K562 (cell line): ENCODE data around the gene GCNT4. TPM values are rescaled to one million over a fixed set of nuclear protein-coding genes. Genes with fewer than 3 reads are reported as not detected.

Experiments
- CBFA2T2 ChIP-seq: fragments of 450-650 bp; conservative IDR thresholded peaks from 2 replicates; pipeline ENCODE4 v1.6.1; 2017; ENCODE audit warnings: mild to moderate bottlenecking
- CCAR2 ChIP-seq: fragments of 200-400 bp; formaldehyde crosslinking; IDR thresholded peaks from 2 replicates; pipeline ENCODE4 v1.6.1; 2017; ENCODE audit warnings: mild to moderate bottlenecking, low read depth, low read length
- E2F3 ChIP-seq: fragments of 250-450 bp; sonication (Bioruptor Pico); IDR thresholded peaks from 2 replicates; pipeline ENCODE4 v1.4.0; 2020; ENCODE audit warnings: mild to moderate bottlenecking
- KAT8 ChIP-seq: fragments of 450-650 bp; IDR thresholded peaks from 2 replicates; pipeline ENCODE4 v1.6.1; 2016; ENCODE audit warnings: low read depth, mild to moderate bottlenecking
- MTA3 ChIP-seq: fragments of 450-650 bp; formaldehyde crosslinking; IDR thresholded peaks from 2 replicates; pipeline ENCODE4 v1.6.1; 2017; ENCODE audit warnings: mild to moderate bottlenecking, borderline replicate concordance
- NCOR1 ChIP-seq: fragments of 450-650 bp; IDR thresholded peaks from 2 replicates; pipeline ENCODE4 v1.6.1; 2016; ENCODE audit warnings: mild to moderate bottlenecking, moderate library complexity
- POLR2H ChIP-seq: IDR thresholded peaks from 2 replicates; pipeline ENCODE4 v1.6.1; 2016; ENCODE audit warnings: missing genetic modification characterization, low read depth, mild to moderate bottlenecking, control low read depth, missing compliant biosample characterization, moderate library complexity
- RAD51 ChIP-seq: fragments of 450-650 bp; IDR thresholded peaks from 2 replicates; pipeline ENCODE4 v1.7.1; 2016; ENCODE audit warnings: low read depth, mild to moderate bottlenecking, borderline replicate concordance
- RHOXF2B ChIP-seq: fragments of 250-450 bp; sonication (Bioruptor Pico); conservative IDR thresholded peaks from 2 replicates; pipeline ENCODE4 v1.5.1; 2021
- SNAPC5 ChIP-seq: fragments of 250-450 bp; sonication (Bioruptor Pico); IDR thresholded peaks from 2 replicates; pipeline ENCODE4 v1.8.0; 2021; ENCODE audit warnings: moderate library complexity, mild to moderate bottlenecking, inconsistent platforms
- SP2 ChIP-seq: IDR thresholded peaks from 2 replicates; pipeline ENCODE4 v1.6.1; 2011; ENCODE audit warnings: mild to moderate bottlenecking, low read depth, low read length, moderate library complexity; ENCODE audit not compliant: poor library complexity, severe bottlenecking; ENCODE audit errors: extremely low read depth
- TOE1 ChIP-seq, 2 experiments: fragments of 450-650 bp in 1 of 2; sonication (generic) in 1 of 2; formaldehyde crosslinking in 1 of 2; IDR thresholded peaks; 2 replicates each; pipeline versions ENCODE4 v1.7.1 to v1.8.0; 2016 to 2022; ENCODE audit warnings: borderline replicate concordance in 2 of 2, mild to moderate bottlenecking in 2 of 2, antibody characterized with exemption in 1 of 2, inconsistent platforms in 1 of 2, low read depth in 1 of 2, missing genetic modification reagents in 1 of 2, moderate library complexity in 1 of 2
- ZBTB7A ChIP-seq: IDR thresholded peaks from 2 replicates; pipeline ENCODE4 v1.6.1; 2011; ENCODE audit warnings: low read depth, mild to moderate bottlenecking, low read length, moderate library complexity, borderline replicate concordance; ENCODE audit not compliant: control insufficient read depth
- polyA plus RNA-seq, 8 experiments: library from polyadenylated mRNA; depleted of rRNA in 4 of 8; stranded (reverse) in 5 of 8; unstranded in 3 of 8; fragments of >200 nt; fragmentation: Nextera tagmentation in 2 of 8; fragmentation: Illumina TruSeq in 1 of 8; extraction: Ambion mirVana in 2 of 8; extraction: Trizol in 1 of 8; gene quantifications; 2 replicates each; pipeline versions ENCODE4 v1.2.1 to v1.2.3, GENCODE V29; 2011 to 2014; ENCODE audit warnings: inconsistent platforms in 1 of 8, missing spikeins in 1 of 8
- total RNA-seq, 7 experiments: library from RNA; depleted of rRNA in 6 of 7; stranded (reverse); fragments of >200 nt in 6 of 7; fragmentation: Illumina TruSeq in 2 of 7; extraction: Trizol in 2 of 7; gene quantifications; 2 replicates each; pipeline versions ENCODE4 v1.2.1 to v1.2.3, GENCODE V29; 2011 to 2021; ENCODE audit warnings: low replicate concordance in 1 of 7
- TF ChIP-seq, protein P1 (sequence below), 2 experiments: fragments of 450-650 bp in 1 of 2; sonication (generic) in 1 of 2; formaldehyde crosslinking in 1 of 2; IDR thresholded peaks; 2 replicates each; pipeline versions ENCODE4 v1.7.1 to v1.9.0; 2016 to 2022; ENCODE audit warnings: inconsistent platforms in 1 of 2, mild to moderate bottlenecking in 1 of 2, missing genetic modification reagents in 1 of 2
- TF ChIP-seq, protein P2 (sequence below): fragments of 450-650 bp; formaldehyde crosslinking; IDR thresholded peaks from 2 replicates; pipeline ENCODE4 v1.4.0; 2022; ENCODE audit warnings: missing genetic modification characterization
- TF ChIP-seq, protein P3 (sequence below), 2 experiments: fragments of 450-650 bp; conservative IDR thresholded peaks; 2 replicates each; pipeline ENCODE4 v1.6.1; 2017; ENCODE audit warnings: mild to moderate bottlenecking in 2 of 2, moderate library complexity in 2 of 2

The GCNT4 gene
- total and polyA plus RNA-seq, 9 of the 15 experiments (the other 6 are each of a cell fraction or from before 2014, with no cell fraction given): 0.01 TPM; not detected in 8

DNA sequence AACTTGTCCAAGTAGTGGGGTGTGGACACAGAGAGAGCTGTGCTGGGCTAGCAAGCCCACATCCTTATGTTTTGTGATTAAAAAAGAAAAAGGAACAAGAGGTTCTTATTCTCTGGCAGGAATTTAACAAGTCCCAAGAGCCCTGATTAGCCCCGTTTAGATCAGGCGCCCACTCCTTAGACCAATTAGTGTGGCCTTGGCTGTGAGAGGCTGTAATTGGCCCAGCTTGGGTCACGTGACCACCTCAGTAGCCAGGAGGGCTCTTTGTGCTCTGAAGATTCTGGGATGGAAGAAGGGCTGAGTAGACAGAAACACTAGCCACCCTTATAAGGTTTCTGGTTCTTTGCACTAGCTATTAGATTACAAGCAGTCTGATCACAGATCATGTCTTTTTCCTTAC, 31.1 kb downstream of the GCNT4 start (continued):
- TF ChIP-seq, protein P1, sequence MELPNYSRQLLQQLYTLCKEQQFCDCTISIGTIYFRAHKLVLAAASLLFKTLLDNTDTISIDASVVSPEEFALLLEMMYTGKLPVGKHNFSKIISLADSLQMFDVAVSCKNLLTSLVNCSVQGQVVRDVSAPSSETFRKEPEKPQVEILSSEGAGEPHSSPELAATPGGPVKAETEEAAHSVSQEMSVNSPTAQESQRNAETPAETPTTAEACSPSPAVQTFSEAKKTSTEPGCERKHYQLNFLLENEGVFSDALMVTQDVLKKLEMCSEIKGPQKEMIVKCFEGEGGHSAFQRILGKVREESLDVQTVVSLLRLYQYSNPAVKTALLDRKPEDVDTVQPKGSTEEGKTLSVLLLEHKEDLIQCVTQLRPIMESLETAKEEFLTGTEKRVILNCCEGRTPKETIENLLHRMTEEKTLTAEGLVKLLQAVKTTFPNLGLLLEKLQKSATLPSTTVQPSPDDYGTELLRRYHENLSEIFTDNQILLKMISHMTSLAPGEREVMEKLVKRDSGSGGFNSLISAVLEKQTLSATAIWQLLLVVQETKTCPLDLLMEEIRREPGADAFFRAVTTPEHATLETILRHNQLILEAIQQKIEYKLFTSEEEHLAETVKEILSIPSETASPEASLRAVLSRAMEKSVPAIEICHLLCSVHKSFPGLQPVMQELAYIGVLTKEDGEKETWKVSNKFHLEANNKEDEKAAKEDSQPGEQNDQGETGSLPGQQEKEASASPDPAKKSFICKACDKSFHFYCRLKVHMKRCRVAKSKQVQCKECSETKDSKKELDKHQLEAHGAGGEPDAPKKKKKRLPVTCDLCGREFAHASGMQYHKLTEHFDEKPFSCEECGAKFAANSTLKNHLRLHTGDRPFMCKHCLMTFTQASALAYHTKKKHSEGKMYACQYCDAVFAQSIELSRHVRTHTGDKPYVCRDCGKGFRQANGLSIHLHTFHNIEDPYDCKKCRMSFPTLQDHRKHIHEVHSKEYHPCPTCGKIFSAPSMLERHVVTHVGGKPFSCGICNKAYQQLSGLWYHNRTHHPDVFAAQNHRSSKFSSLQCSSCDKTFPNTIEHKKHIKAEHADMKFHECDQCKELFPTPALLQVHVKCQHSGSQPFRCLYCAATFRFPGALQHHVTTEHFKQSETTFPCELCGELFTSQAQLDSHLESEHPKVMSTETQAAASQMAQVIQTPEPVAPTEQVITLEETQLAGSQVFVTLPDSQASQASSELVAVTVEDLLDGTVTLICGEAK (IDR thresholded peaks at IDR 0.05): no peak
- TF ChIP-seq, protein P1 (CRISPR knock-in tag; IDR thresholded peaks at IDR 0.05): no peak
- TF ChIP-seq KAT8 (no peak), SNAPC5 (no peak), CCAR2 (no peak), ZBTB7A (no peak), MTA3 (no peak), NCOR1 (no peak), CBFA2T2 (peak; percentile 56; the same call in 1 of the 2 replicates), SP2 (no peak), TOE1 (IDR thresholded peaks at IDR 0.05; ENCODE audit: borderline replicate concordance) (peak; percentile 81), TOE1 (CRISPR knock-in tag; IDR thresholded peaks at IDR 0.05; ENCODE audit: borderline replicate concordance, low read depth) (no peak), E2F3 (no peak), RAD51 (peak; percentile 87), RHOXF2B (CRISPR knock-in tag) (no peak), POLR2H (no peak)
- TF ChIP-seq, protein P2, sequence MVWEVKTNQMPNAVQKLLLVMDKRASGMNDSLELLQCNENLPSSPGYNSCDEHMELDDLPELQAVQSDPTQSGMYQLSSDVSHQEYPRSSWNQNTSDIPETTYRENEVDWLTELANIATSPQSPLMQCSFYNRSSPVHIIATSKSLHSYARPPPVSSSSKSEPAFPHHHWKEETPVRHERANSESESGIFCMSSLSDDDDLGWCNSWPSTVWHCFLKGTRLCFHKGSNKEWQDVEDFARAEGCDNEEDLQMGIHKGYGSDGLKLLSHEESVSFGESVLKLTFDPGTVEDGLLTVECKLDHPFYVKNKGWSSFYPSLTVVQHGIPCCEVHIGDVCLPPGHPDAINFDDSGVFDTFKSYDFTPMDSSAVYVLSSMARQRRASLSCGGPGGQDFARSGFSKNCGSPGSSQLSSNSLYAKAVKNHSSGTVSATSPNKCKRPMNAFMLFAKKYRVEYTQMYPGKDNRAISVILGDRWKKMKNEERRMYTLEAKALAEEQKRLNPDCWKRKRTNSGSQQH (CRISPR knock-in tag): no peak
- TF ChIP-seq, protein P3, sequence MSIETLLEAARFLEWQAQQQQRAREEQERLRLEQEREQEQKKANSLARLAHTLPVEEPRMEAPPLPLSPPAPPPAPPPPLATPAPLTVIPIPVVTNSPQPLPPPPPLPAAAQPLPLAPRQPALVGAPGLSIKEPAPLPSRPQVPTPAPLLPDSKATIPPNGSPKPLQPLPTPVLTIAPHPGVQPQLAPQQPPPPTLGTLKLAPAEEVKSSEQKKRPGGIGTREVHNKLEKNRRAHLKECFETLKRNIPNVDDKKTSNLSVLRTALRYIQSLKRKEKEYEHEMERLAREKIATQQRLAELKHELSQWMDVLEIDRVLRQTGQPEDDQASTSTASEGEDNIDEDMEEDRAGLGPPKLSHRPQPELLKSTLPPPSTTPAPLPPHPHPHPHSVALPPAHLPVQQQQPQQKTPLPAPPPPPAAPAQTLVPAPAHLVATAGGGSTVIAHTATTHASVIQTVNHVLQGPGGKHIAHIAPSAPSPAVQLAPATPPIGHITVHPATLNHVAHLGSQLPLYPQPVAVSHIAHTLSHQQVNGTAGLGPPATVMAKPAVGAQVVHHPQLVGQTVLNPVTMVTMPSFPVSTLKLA (conservative IDR thresholded peaks at IDR 0.05): no peak
